Common myeloid progenitor, CD34-positive (primary cell): Measurements from ENCODE around the gene SKAP2.

ENCODE experiments used
- CTCF ChIA-PET: fragments of 350-600 bp; sonication (Branson Sonifier 250); formaldehyde crosslinking; loops from one replicate; lab custom pipeline; 2021; ENCODE audit warnings: antibody characterized with exemption; lab: Charles Lee
- POLR2A ChIA-PET: fragments of 350-600 bp; sonication (Branson Sonifier 250); formaldehyde crosslinking; loops from one replicate; lab custom pipeline; 2021; ENCODE audit warnings: antibody characterized with exemption; lab: Charles Lee
- DNase-seq, 3 donors: peaks; one replicate each; pipeline versions ENCODE4 v3.0.0 to v3.0.0-alpha.2; 2013
- H3K27ac ChIP-seq, 2 experiments: 1 replicate in 1 of 2; 2 replicates in 1 of 2; pipeline ENCODE4 v1.7.0; 2013; ENCODE audit warnings: inconsistent platforms in 2 of 2, low read length in 2 of 2, mild to moderate bottlenecking in 2 of 2, low read depth in 1 of 2, moderate library complexity in 1 of 2; ENCODE audit not compliant: severe bottlenecking in 2 of 2, insufficient read depth in 1 of 2, poor library complexity in 1 of 2
- H3K27me3 ChIP-seq, 5 experiments: replicated peaks in 2 of 5; 1 replicate in 3 of 5; 2 replicates in 2 of 5; pipeline versions ENCODE4 v1.6.1 to v1.7.0; 2013; ENCODE audit warnings: low read length in 4 of 5, mild to moderate bottlenecking in 2 of 5, moderate library complexity in 2 of 5, inconsistent platforms in 1 of 5; ENCODE audit not compliant: insufficient read depth in 5 of 5, control insufficient read depth in 4 of 5
- H3K36me3 ChIP-seq, 4 experiments: 1 replicate in 2 of 4; 2 replicates in 2 of 4; pipeline versions ENCODE4 v1.6.1 to v1.7.0; 2013; ENCODE audit warnings: low read length in 3 of 4, control low read depth in 1 of 4, mild to moderate bottlenecking in 1 of 4; ENCODE audit not compliant: control insufficient read depth in 4 of 4, insufficient read depth in 4 of 4
- H3K4me1 ChIP-seq, 4 experiments: 1 replicate in 3 of 4; 2 replicates in 1 of 4; pipeline versions ENCODE4 v1.6.1 to v1.7.1; 2013; ENCODE audit warnings: low read length in 3 of 4, mild to moderate bottlenecking in 3 of 4, control low read depth in 1 of 4, inconsistent platforms in 1 of 4, moderate library complexity in 1 of 4; ENCODE audit not compliant: control insufficient read depth in 4 of 4, insufficient read depth in 4 of 4; ENCODE audit errors: control extremely low read depth in 1 of 4
- H3K4me3 ChIP-seq, 7 experiments: 1 replicate in 4 of 7; 2 replicates in 3 of 7; pipeline versions ENCODE4 v1.5.1 to v1.7.0; 2013; ENCODE audit warnings: mild to moderate bottlenecking in 7 of 7, low read length in 6 of 7, moderate library complexity in 6 of 7, inconsistent platforms in 2 of 7, low read depth in 2 of 7, control low read depth in 1 of 7; ENCODE audit not compliant: insufficient read depth in 4 of 7, control insufficient read depth in 1 of 7; ENCODE audit errors: extremely low read depth in 1 of 7
- H3K9me3 ChIP-seq, 5 experiments: 1 replicate in 4 of 5; 2 replicates in 1 of 5; pipeline versions ENCODE4 v1.6.1 to v1.7.1; 2013; ENCODE audit warnings: low read length in 4 of 5, mild to moderate bottlenecking in 2 of 5, inconsistent platforms in 1 of 5, low read depth in 1 of 5, moderate library complexity in 1 of 5; ENCODE audit not compliant: control insufficient read depth in 4 of 5, insufficient read depth in 2 of 5; ENCODE audit errors: control extremely low read depth in 1 of 5
- WGBS: methylation state at CpG from one replicate; pipeline ENCODE4 v1.1.5; 2013; ENCODE audit not compliant: insufficient coverage; 5-methylcytosine and 5-hydroxymethylcytosine counted together

The SKAP2 gene

GRCh38 chr7:26618898-26619297, 245.5 kb downstream of the SKAP2 start:
- no peak for DNase-seq
- Histone ChIP-seq H3K27me3 (no peaks in the 10 kb centered on the region), H3K36me3 (no peaks in the 10 kb centered on the region), H3K9me3 (no peaks in the 10 kb centered on the region), H3K4me1 (no peaks in the 10 kb centered on the region), H3K4me3 (no peak overlapping the region), H3K27ac (no peak overlapping the region)
- CTCF ChIA-PET = interaction anchor here (0.9 kb wide), 1 partner anchor 43 kb away, joined by 3 read pairs; no protein-coding TSS in a partner anchor
- WGBS = 94% methylated on average over 6 of the region's 8 CpGs
- POLR2A ChIA-PET = no interaction called here

- H3K4me1 ChIP-seq = no peaks in the 10 kb centered on the region
- no peak overlapping the region for H3K27ac ChIP-seq
- H3K4me3 ChIP-seq = no peak overlapping the region
- CTCF ChIA-PET = interaction anchor here (0.9 to 1.2 kb wide), 2 partner anchors 40 to 44 kb away, joined by 3 to 4 read pairs; no protein-coding TSS in a partner anchor
- POLR2A ChIA-PET = no interaction called here
- no peak for DNase-seq
- H3K27me3 ChIP-seq = no peaks in the 10 kb centered on the region
- WGBS = 95% methylated on average over 12 of the region's 12 CpGs
- H3K9me3 ChIP-seq = no peaks in the 10 kb centered on the region
- H3K36me3 ChIP-seq = no peaks in the 10 kb centered on the region
These were observed 245.9 kb downstream of the SKAP2 start for GRCh38 chr7:26618449-26618848.
